ENCODE data around the gene CTIF. TPM values are rescaled to one million over a fixed set of nuclear protein-coding genes. Genes with fewer than 3 reads are reported as not detected.
A peak's percentile ranks its signal among the peaks of the same experiment; 100 is the strongest.

The CTIF gene
- total RNA-seq, 1 donor from 2014 or later = 15.0 TPM

DNA sequence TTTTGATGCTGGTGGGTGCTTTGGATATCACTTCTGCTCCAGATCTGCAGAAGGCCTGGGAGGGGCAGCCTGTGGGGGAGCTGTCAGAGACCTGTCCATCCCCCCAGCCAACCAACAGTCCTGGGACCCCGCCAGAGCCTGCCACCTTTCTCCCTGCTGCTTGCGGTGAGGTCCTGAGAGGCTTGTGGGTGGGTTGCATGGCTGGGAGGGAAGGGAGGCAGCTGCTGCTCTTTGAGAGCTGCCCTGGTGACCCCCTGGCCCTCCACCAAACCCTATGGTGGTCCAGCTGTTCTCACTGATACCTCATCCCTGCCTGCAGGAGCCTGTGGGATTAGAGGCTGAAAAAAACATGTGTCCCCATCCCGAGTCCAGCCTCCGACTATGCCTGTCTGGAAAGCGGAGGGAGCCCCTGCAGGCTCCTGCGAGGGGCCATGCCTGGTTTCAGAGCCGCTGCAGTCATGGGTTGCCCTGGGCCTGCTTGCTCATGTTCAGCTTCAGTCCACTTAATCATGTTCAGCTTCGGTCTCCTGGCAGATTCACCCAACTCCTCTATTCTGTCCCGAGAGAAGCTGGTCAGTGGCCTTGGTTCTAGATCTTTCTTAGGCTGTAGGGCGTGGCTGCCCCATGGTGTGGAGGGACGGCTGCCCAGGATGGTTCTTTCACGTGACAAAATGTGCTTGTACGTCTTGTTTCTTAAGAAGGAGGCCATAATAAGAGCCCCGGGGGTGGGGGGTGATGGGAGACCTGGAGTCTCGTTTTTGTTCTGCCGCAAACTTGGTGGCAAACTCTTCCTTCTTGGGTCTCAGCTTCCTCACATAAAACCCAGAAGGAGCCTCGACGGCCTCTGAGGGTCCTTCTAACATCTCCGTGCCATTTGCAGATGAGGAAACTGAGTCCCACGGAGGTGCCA lies 98.5 kb downstream of the CTIF start:
- H3K36me3 ChIP-seq (ENCODE audit: control insufficient read depth, insufficient read depth, low read length) = peaks cover 11% of the 10 kb centered on the region
- DNase-seq (ENCODE audit: low read depth) (no peak), FAIRE-seq (no peak)
- TF ChIP-seq, protein P1, sequence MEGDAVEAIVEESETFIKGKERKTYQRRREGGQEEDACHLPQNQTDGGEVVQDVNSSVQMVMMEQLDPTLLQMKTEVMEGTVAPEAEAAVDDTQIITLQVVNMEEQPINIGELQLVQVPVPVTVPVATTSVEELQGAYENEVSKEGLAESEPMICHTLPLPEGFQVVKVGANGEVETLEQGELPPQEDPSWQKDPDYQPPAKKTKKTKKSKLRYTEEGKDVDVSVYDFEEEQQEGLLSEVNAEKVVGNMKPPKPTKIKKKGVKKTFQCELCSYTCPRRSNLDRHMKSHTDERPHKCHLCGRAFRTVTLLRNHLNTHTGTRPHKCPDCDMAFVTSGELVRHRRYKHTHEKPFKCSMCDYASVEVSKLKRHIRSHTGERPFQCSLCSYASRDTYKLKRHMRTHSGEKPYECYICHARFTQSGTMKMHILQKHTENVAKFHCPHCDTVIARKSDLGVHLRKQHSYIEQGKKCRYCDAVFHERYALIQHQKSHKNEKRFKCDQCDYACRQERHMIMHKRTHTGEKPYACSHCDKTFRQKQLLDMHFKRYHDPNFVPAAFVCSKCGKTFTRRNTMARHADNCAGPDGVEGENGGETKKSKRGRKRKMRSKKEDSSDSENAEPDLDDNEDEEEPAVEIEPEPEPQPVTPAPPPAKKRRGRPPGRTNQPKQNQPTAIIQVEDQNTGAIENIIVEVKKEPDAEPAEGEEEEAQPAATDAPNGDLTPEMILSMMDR (IDR thresholded peaks at IDR 0.05; ENCODE audit: insufficient read depth, low read length, severe bottlenecking) = no peak
- no peak overlapping the region for H3K4me3 ChIP-seq (ENCODE audit: low read depth, low read length)
- H3K27me3 ChIP-seq (ENCODE audit: control insufficient read depth, insufficient read depth, low read length) = no peaks in the 10 kb centered on the region

DNA sequence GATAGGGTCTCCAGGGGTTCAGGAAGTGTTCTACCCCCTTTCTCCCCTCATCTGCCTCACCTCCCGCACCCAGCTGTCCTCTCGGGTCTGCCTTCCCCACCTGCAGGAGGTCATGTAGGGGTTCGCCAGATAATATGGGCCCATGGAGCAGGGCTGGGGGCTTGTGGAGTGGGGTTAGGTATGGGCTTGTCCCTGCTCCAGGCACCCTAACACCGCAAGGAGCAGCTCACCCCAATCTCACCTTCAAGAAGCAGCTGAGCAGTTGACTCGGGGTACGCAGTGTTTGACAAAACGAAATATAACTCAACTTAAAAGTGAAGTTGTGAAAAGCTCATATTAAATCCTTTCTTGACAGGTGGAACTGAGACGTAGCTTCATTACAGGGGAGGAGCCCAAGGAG lies 99.6 kb downstream of the CTIF start:
- TF ChIP-seq, protein P1 (IDR thresholded peaks at IDR 0.05; ENCODE audit: insufficient read depth, low read length, severe bottlenecking) = no peak
- no peaks in the 10 kb centered on the region for H3K27me3 ChIP-seq (ENCODE audit: control insufficient read depth, insufficient read depth, low read length)
- no peak overlapping the region for H3K4me3 ChIP-seq (ENCODE audit: low read depth, low read length)
- H3K36me3 ChIP-seq (ENCODE audit: control insufficient read depth, insufficient read depth, low read length) = peaks cover 13% of the 10 kb centered on the region
- FAIRE-seq (no peak), DNase-seq (ENCODE audit: low read depth) (no peak)

DNA sequence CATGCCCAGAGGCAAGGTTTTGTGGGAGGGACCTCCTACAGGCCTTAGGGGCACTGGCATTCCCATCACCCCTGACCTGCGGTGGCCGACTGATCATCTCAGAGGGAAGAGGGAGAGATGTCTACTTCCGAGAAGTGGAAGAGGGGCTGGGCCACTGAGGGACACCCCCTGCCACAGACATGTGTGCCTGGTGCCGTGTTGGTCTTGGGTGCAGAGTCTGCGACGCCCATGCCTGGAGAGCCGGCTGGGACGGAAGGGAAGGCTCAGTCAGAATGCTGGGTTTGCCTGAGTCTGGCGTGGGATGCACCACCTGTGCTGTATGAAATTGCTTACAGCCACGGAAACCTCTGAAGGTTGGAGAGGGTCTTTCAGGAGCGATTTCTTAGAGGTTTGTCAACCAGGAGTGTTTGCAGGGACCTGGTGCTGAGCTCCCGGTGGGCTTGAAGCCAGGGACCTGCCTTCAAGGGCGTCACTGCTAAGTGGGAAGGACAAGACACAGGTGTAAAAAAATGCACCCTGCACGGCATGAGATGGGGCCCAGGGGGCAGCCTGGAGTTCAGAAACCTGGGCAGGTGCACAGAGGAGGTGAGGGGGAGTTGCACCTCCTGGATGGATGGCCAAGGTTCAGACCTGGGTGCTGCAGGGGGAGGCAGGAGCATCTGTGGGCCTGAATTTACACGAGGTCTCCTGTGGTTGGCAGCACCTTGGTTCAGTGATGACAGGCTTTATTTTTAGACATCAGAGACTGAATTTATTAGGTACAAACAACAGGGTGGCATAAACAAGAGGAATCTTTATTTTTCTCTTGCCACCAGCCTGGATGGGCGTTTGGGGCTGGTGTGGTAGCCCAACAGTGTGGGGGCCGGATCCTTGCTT lies 100.3 kb downstream of the CTIF start:
- Histone ChIP-seq H3K36me3 (ENCODE audit: control insufficient read depth, insufficient read depth, low read length) (peaks cover 13% of the 10 kb centered on the region), H3K4me3 (ENCODE audit: low read depth, low read length) (no peak overlapping the region), H3K27me3 (ENCODE audit: control insufficient read depth, insufficient read depth, low read length) (no peaks in the 10 kb centered on the region)
- TF ChIP-seq, protein P1 (IDR thresholded peaks at IDR 0.05; ENCODE audit: insufficient read depth, low read length, severe bottlenecking) = no peak
- DNase-seq (ENCODE audit: low read depth) (no peak), FAIRE-seq (no peak)

DNA sequence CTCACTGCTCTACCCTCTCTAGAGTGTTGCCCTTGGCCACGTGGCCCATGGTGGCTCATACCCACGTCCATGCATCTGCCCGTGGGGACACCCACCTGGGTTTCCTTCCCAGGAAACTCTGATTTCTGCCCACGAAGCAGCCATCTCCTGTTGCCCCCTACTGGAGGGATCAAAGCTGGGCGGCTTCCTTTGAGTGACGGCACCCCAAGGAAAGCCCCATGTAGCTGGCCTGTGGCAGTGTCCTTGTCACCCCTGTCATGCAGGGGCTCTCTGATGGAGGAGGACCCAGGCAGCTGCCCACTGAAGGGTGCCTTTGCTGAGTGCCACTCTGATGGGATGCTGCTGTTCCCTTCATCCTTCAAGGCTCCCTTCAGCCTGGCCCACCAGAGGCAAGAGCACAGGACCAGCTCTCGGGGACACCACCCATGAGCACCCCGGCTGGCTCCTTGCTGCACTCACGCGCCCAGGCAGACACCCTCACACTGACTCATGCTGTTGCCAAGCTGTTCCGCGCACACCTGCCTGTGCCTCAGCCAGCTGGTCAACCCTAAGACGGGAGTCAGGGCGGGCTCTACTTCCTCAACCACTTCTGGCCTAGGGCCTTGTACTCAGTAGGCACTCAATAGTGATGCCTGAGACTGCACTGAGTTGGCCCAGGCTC lies 101.1 kb downstream of the CTIF start:
- FAIRE-seq = peak; percentile 83
- H3K36me3 ChIP-seq (ENCODE audit: control insufficient read depth, insufficient read depth, low read length) = peaks cover 15% of the 10 kb centered on the region
- no peaks in the 10 kb centered on the region for H3K27me3 ChIP-seq (ENCODE audit: control insufficient read depth, insufficient read depth, low read length)
- no peak overlapping the region for H3K4me3 ChIP-seq (ENCODE audit: low read depth, low read length)
- DNase-seq (ENCODE audit: low read depth) = no peak
- TF ChIP-seq, protein P1 (IDR thresholded peaks at IDR 0.05; ENCODE audit: insufficient read depth, low read length, severe bottlenecking) = peak; percentile 25

DNA sequence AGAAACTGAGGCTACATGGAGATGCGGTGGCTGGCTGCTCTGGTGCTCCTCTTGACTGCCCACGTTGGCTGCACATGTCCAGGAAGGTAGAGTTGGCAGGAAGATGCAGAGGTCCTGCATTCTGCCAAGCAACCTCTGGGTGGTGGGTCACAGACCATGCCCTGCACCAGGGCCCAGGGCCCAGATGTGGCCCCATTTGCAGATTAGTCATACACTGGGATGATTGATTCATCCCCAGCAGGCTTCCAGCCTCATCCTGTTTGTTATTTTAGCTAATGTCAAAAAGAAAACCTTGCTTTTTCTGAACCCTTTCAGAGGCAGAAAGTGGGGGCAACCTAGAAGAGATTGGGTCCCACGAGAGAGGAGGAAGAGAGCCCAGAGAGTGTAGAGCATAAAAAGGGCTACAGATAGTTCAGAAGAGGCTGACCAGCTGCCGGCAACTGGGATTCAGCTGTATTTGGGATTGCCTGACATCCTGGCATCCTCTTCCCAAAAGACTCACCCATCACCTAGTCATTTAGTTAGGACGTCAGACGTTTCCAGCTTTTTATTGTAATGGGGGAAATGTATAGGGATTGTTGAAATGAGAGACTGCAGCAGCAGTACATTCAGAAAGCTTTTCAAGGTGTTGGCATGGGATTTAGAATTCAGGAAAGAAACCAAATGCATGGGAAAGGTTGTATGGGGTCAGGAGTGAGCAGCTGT lies 101.9 kb downstream of the CTIF start:
- TF ChIP-seq, protein P1 (IDR thresholded peaks at IDR 0.05; ENCODE audit: insufficient read depth, low read length, severe bottlenecking) = no peak
- Histone ChIP-seq H3K36me3 (ENCODE audit: control insufficient read depth, insufficient read depth, low read length) (peaks cover 15% of the 10 kb centered on the region), H3K27me3 (ENCODE audit: control insufficient read depth, insufficient read depth, low read length) (no peaks in the 10 kb centered on the region), H3K4me3 (ENCODE audit: low read depth, low read length) (no peak overlapping the region)
- FAIRE-seq = no peak
- DNase-seq (ENCODE audit: low read depth) = peak; percentile 7
